Mesenchymal stem cell (in vitro differentiated cells and primary cell): ENCODE results near the gene DDAH2.
A peak's percentile ranks its signal among the peaks of the same experiment; 100 is the strongest.

ENCODE experiments used
- DNase-seq: peaks from one replicate; pipeline ENCODE4 v3.0.0-alpha.2; 2013
- H2AFZ ChIP-seq: one replicate; pipeline ENCODE4 v1.6.1; 2013; ENCODE audit warnings: low read depth, mild to moderate bottlenecking, control low read depth, inconsistent platforms, low read length, moderate library complexity
- H2AK5ac ChIP-seq: 2 replicates; pipeline ENCODE4 v1.6.1; 2013; ENCODE audit warnings: low read length, moderate library complexity, mild to moderate bottlenecking, inconsistent platforms; ENCODE audit not compliant: severe bottlenecking
- H2BK120ac ChIP-seq: one replicate; pipeline ENCODE4 v1.6.1; 2013; ENCODE audit warnings: low read depth, mild to moderate bottlenecking, inconsistent platforms, low read length, moderate library complexity
- H2BK12ac ChIP-seq, 2 experiments: one replicate each; pipeline ENCODE4 v1.6.1; 2013; ENCODE audit warnings: inconsistent platforms in 2 of 2, low read length in 2 of 2, mild to moderate bottlenecking in 2 of 2, moderate library complexity in 2 of 2, control low read depth in 1 of 2
- H2BK15ac ChIP-seq: one replicate; pipeline ENCODE4 v1.6.1; 2013; ENCODE audit warnings: mild to moderate bottlenecking, low read depth, inconsistent platforms; ENCODE audit not compliant: poor library complexity, severe bottlenecking
- H2BK5ac ChIP-seq: 2 replicates; pipeline ENCODE4 v1.6.1; 2013; ENCODE audit warnings: low read depth, mild to moderate bottlenecking, low read length, control low read depth, inconsistent platforms; ENCODE audit not compliant: poor library complexity, severe bottlenecking
- H3K14ac ChIP-seq, 2 experiments: one replicate each; pipeline ENCODE4 v1.6.1; 2013; ENCODE audit warnings: inconsistent platforms in 2 of 2, low read length in 2 of 2, control low read depth in 1 of 2, mild to moderate bottlenecking in 1 of 2, moderate library complexity in 1 of 2
- H3K18ac ChIP-seq, 2 experiments: one replicate each; pipeline ENCODE4 v1.6.1; 2013; ENCODE audit warnings: inconsistent platforms in 2 of 2, low read length in 2 of 2, control low read depth in 1 of 2, low read depth in 1 of 2, mild to moderate bottlenecking in 1 of 2
- H3K23ac ChIP-seq, 2 experiments: one replicate each; pipeline ENCODE4 v1.6.1; 2013; ENCODE audit warnings: inconsistent platforms in 2 of 2, low read length in 2 of 2, mild to moderate bottlenecking in 2 of 2, moderate library complexity in 2 of 2, control low read depth in 1 of 2
- H3K27ac ChIP-seq: 2 replicates; pipeline ENCODE4 v1.5.1; 2013; ENCODE audit warnings: mild to moderate bottlenecking, moderate library complexity, low read length, control low read depth, inconsistent platforms; ENCODE audit not compliant: poor library complexity, severe bottlenecking
- H3K27me3 ChIP-seq, 2 experiments: 2 replicates each; pipeline versions ENCODE4 v1.6.1 to v1.7.0; 2013; ENCODE audit warnings: low read length in 2 of 2, mild to moderate bottlenecking in 2 of 2, moderate library complexity in 2 of 2, control low read depth in 1 of 2, inconsistent platforms in 1 of 2; ENCODE audit not compliant: control insufficient read depth in 1 of 2, insufficient read depth in 1 of 2
- H3K36me3 ChIP-seq, 2 experiments: 2 replicates each; pipeline versions ENCODE4 v1.6.1 to v1.7.0; 2013; ENCODE audit warnings: low read length in 2 of 2, control low read depth in 1 of 2, inconsistent platforms in 1 of 2, low read depth in 1 of 2, mild to moderate bottlenecking in 1 of 2; ENCODE audit not compliant: insufficient read depth in 2 of 2, control insufficient read depth in 1 of 2
- H3K4ac ChIP-seq, 2 experiments: one replicate each; pipeline ENCODE4 v1.6.1; 2013; ENCODE audit warnings: inconsistent platforms in 2 of 2, low read length in 2 of 2, mild to moderate bottlenecking in 2 of 2, moderate library complexity in 2 of 2, control low read depth in 1 of 2, low read depth in 1 of 2
- H3K4me1 ChIP-seq: 2 replicates; pipeline ENCODE4 v1.6.1; 2013; ENCODE audit warnings: low read depth, low read length, control low read depth; ENCODE audit not compliant: control insufficient read depth, insufficient read depth
- H3K4me2 ChIP-seq: 2 replicates; pipeline ENCODE4 v1.6.1; 2013; ENCODE audit warnings: low read length, mild to moderate bottlenecking, inconsistent platforms; ENCODE audit not compliant: poor library complexity, severe bottlenecking
- H3K4me3 ChIP-seq, 2 experiments: 2 replicates each; pipeline versions ENCODE4 v1.5.1 to v1.7.0; 2013; ENCODE audit warnings: low read length in 2 of 2, mild to moderate bottlenecking in 2 of 2, control low read depth in 1 of 2, low read depth in 1 of 2; ENCODE audit not compliant: insufficient read depth in 1 of 2
- H3K79me1 ChIP-seq: replicated peaks from 2 replicates; pipeline ENCODE4 v1.6.1; 2013; ENCODE audit warnings: mild to moderate bottlenecking, control low read depth, low read length, inconsistent platforms; ENCODE audit not compliant: poor library complexity, severe bottlenecking
- H3K9ac ChIP-seq: 2 replicates; pipeline ENCODE4 v1.7.0; 2013; ENCODE audit warnings: mild to moderate bottlenecking, low read length, moderate library complexity
- H3K9me3 ChIP-seq: 2 replicates; pipeline ENCODE4 v1.7.0; 2013; ENCODE audit warnings: mild to moderate bottlenecking, low read length; ENCODE audit not compliant: control insufficient read depth
- H4K8ac ChIP-seq: one replicate; pipeline ENCODE4 v1.6.1; 2013; ENCODE audit warnings: inconsistent platforms, mild to moderate bottlenecking, low read length, moderate library complexity
- H4K91ac ChIP-seq: one replicate; pipeline ENCODE4 v1.6.1; 2013; ENCODE audit warnings: mild to moderate bottlenecking, low read length, inconsistent platforms
- WGBS: methylation state at CpG from one replicate; pipeline ENCODE4 v1.1.7; 2013; ENCODE audit warnings: mixed read lengths; 5-methylcytosine and 5-hydroxymethylcytosine counted together

DDAH2 gene

GRCh38 chr6:31723980-31724691 lies 5.0 kb downstream of the DDAH2 start:
- H3K14ac ChIP-seq: no peak overlapping the region
- peaks cover 0 to 10% of the 10 kb centered on the region in 2 experiments for H3K27me3 ChIP-seq
- no peak overlapping the region for H2AFZ ChIP-seq
- no peak overlapping the region for H3K4me3 ChIP-seq
- no peak overlapping the region for H3K4ac ChIP-seq
- peaks cover 26 to 41% of the 10 kb centered on the region in 2 experiments for H3K36me3 ChIP-seq
- no peak overlapping the region for H3K23ac ChIP-seq
- H2BK15ac ChIP-seq: peak overlapping the region; percentile 63
- H3K79me1 ChIP-seq: peaks cover 19% of the 10 kb centered on the region
- H3K4me1 ChIP-seq: peaks cover 7% of the 10 kb centered on the region
- no peak overlapping the region for H3K18ac ChIP-seq
- H2BK5ac ChIP-seq: no peak overlapping the region
- H4K8ac ChIP-seq: no peak overlapping the region
- H2AK5ac ChIP-seq: no peak overlapping the region
- H3K9ac ChIP-seq: no peak overlapping the region
- no peak overlapping the region for H2BK12ac ChIP-seq
- H3K9me3 ChIP-seq: no peaks in the 10 kb centered on the region
- H3K4me2 ChIP-seq: no peak overlapping the region
- no peak overlapping the region for H3K27ac ChIP-seq
- no peak overlapping the region for H4K91ac ChIP-seq
- WGBS: 96% methylated on average over 25 of the region's 25 CpGs
- no peak overlapping the region for H2BK120ac ChIP-seq
- no peak for DNase-seq

- no peak within 1 kb of the TSS for H2AFZ ChIP-seq
- H3K9me3 ChIP-seq: no peaks in the 10 kb centered on the region
- H4K91ac ChIP-seq: no peak within 1 kb of the TSS
- H3K79me1 ChIP-seq: peaks cover 13% of the 10 kb centered on the region
- peaks cover 2% of the 10 kb centered on the region for H3K4me1 ChIP-seq
- DNase-seq: no peak
- H3K18ac ChIP-seq: no peak within 1 kb of the TSS
- no peak within 1 kb of the TSS for H3K4me3 ChIP-seq
- no peak within 1 kb of the TSS for H4K8ac ChIP-seq
- no peak within 1 kb of the TSS for H3K9ac ChIP-seq
- H3K36me3 ChIP-seq: peaks cover 26 to 37% of the 10 kb centered on the region in 2 experiments
- no peak within 1 kb of the TSS for H2BK5ac ChIP-seq
- H3K14ac ChIP-seq: no peak within 1 kb of the TSS
- WGBS: 90% methylated on average over 40 of the region's 46 CpGs
- peaks cover 0 to 10% of the 10 kb centered on the region in 2 experiments for H3K27me3 ChIP-seq
- no peak within 1 kb of the TSS for H2AK5ac ChIP-seq
- no peak within 1 kb of the TSS for H3K4ac ChIP-seq
- peak within 1 kb of the TSS; percentile 63 for H2BK15ac ChIP-seq
- H2BK12ac ChIP-seq: no peak within 1 kb of the TSS
- no peak within 1 kb of the TSS for H3K4me2 ChIP-seq
- no peak within 1 kb of the TSS for H2BK120ac ChIP-seq
- H3K23ac ChIP-seq: no peak within 1 kb of the TSS
- no peak within 1 kb of the TSS for H3K27ac ChIP-seq
These were observed 5.7 kb downstream of the DDAH2 start, which contains the start of gene MPIG6B for GRCh38 chr6:31723245-31723979. Gene MPIG6B, plus strand, starts transcription at chr6:31723373. Its CDS starts 11 bp downstream, at chr6:31723384.

GRCh38 chr6:31722173-31722572 lies 6.9 kb downstream of the DDAH2 start:
- H2BK15ac ChIP-seq: no peak overlapping the region
- H4K8ac ChIP-seq: no peak overlapping the region
- DNase-seq: no peak
- H2BK5ac ChIP-seq: no peak overlapping the region
- no peak overlapping the region for H3K18ac ChIP-seq
- H3K27me3 ChIP-seq: peaks cover 0 to 10% of the 10 kb centered on the region in 2 experiments
- H3K4me1 ChIP-seq: no peaks in the 10 kb centered on the region
- no peak overlapping the region for H3K4ac ChIP-seq
- no peak overlapping the region for H2BK12ac ChIP-seq
- no peak overlapping the region for H2BK120ac ChIP-seq
- H3K4me3 ChIP-seq: no peak overlapping the region
- H2AFZ ChIP-seq: no peak overlapping the region
- H3K9ac ChIP-seq: no peak overlapping the region
- H3K36me3 ChIP-seq: peaks cover 17 to 26% of the 10 kb centered on the region in 2 experiments
- H2AK5ac ChIP-seq: no peak overlapping the region
- H3K79me1 ChIP-seq: peaks cover under 1% of the 10 kb centered on the region
- no peak overlapping the region for H4K91ac ChIP-seq
- WGBS: 92% methylated on average over 3 of the region's 3 CpGs
- no peaks in the 10 kb centered on the region for H3K9me3 ChIP-seq
- H3K23ac ChIP-seq: no peak overlapping the region
- no peak overlapping the region for H3K4me2 ChIP-seq
- H3K14ac ChIP-seq: no peak overlapping the region
- no peak overlapping the region for H3K27ac ChIP-seq

- Histone ChIP-seq H3K9ac (no peak within 1 kb of the TSS), H3K23ac (no peak within 1 kb of the TSS), H3K4me2 (no peak within 1 kb of the TSS), H2BK12ac (no peak within 1 kb of the TSS), H4K91ac (no peak within 1 kb of the TSS), H3K4me1 (no peaks in the 10 kb centered on the region), H3K27ac (no peak within 1 kb of the TSS), H2BK120ac (no peak within 1 kb of the TSS), H2AK5ac (no peak within 1 kb of the TSS), H4K8ac (no peak within 1 kb of the TSS), H2BK15ac (no peak within 1 kb of the TSS), H3K18ac (no peak within 1 kb of the TSS), H3K9me3 (no peaks in the 10 kb centered on the region), H2BK5ac (no peak within 1 kb of the TSS), H3K4ac (no peak within 1 kb of the TSS), H2AFZ (no peak within 1 kb of the TSS), H3K79me1 (no peaks in the 10 kb centered on the region), H3K14ac (no peak within 1 kb of the TSS), H3K36me3 (peaks cover 10 to 21% of the 10 kb centered on the region in 2 experiments), H3K4me3 (no peak within 1 kb of the TSS), H3K27me3 (peaks cover 0 to 10% of the 10 kb centered on the region in 2 experiments)
- WGBS: 87% methylated on average over 4 of the region's 4 CpGs
- no peak for DNase-seq
These were observed 7.6 kb downstream of the DDAH2 start, which contains the start of gene LY6G6C for GRCh38 chr6:31721351-31722020. Gene LY6G6C, minus strand, starts transcription at chr6:31721746. Its CDS starts 67 bp downstream, at chr6:31721679.
